Endothelial cell of umbilical vein (primary cell): ENCODE measurements around the gene DAND5. TPM values are rescaled to one million over a fixed set of nuclear protein-coding genes. Genes with fewer than 3 reads are reported as not detected.
A peak's percentile ranks its signal among the peaks of the same experiment; 100 is the strongest.

ENCODE experiments used
- BruUV-seq: library from RNA; stranded (reverse); fragments of 400-500 nt; replicated peaks from 2 replicates; lab custom pipeline; 2021; lab: Mats Ljungman, UMichigan
- CTCF ChIA-PET: fragments of 300-600, 350-600 bp; sonication (Branson Sonifier 250); formaldehyde crosslinking; loops from one replicate; lab custom pipeline; 2021; ENCODE audit warnings: antibody characterized with exemption, inconsistent platforms; lab: Charles Lee
- POLR2A ChIA-PET: fragments of 300-600, 350-600 bp; sonication (Branson Sonifier 250); formaldehyde crosslinking; loops from one replicate; lab custom pipeline; 2021; ENCODE audit warnings: antibody characterized with exemption, inconsistent platforms; lab: Charles Lee
- DNase-seq: peaks from one replicate; pipeline ENCODE4 v3.0.0-alpha.2; 2011; ENCODE audit warnings: low read depth, low spot score
- FAIRE-seq: peaks from 2 replicates; lab custom pipeline; 2011; peaks lifted over from hg19 to GRCh38; lab: Jason Lieb, UNC
- H2AFZ ChIP-seq: 2 replicates; pipeline ENCODE4 v1.6.0; 2012; ENCODE audit warnings: low read depth, low read length, control low read depth, inconsistent platforms
- H3K27ac ChIP-seq: 2 replicates; pipeline ENCODE4 v1.5.1; 2011; ENCODE audit warnings: low read depth, mild to moderate bottlenecking, control low read depth, low read length, moderate library complexity; ENCODE audit not compliant: insufficient read depth
- H3K27me3 ChIP-seq, 2 experiments: 2 replicates each; pipeline versions ENCODE4 v1.6.0 to v1.6.1; 2011; ENCODE audit warnings: low read length in 2 of 2, mixed read lengths in 1 of 2; ENCODE audit not compliant: control insufficient read depth in 2 of 2, insufficient read depth in 2 of 2
- H3K36me3 ChIP-seq, 2 experiments: 2 replicates in 1 of 2; 3 replicates in 1 of 2; pipeline ENCODE4 v1.5.1; 2011; ENCODE audit warnings: low read length in 2 of 2, mild to moderate bottlenecking in 1 of 2, moderate library complexity in 1 of 2; ENCODE audit not compliant: control insufficient read depth in 2 of 2, insufficient read depth in 2 of 2; ENCODE audit errors: extremely low read depth in 1 of 2
- H3K4me1 ChIP-seq: 3 replicates; pipeline ENCODE4 v1.5.1; 2011; ENCODE audit warnings: mild to moderate bottlenecking, low read length; ENCODE audit not compliant: control insufficient read depth, insufficient read depth; ENCODE audit errors: extremely low read depth
- H3K4me2 ChIP-seq: 2 replicates; pipeline ENCODE4 v1.6.1; 2011; ENCODE audit warnings: low read length, control low read depth, mixed read lengths; ENCODE audit not compliant: insufficient read depth
- H3K4me3 ChIP-seq, 3 experiments: fragments of 200-600 bp in 1 of 3; sonication (generic), shearing (Covaris generic) in 1 of 3; replicated peaks in 1 of 3; 2 replicates each; pipeline ENCODE4 v1.5.1; 2011 to 2016; ENCODE audit warnings: control low read depth in 3 of 3, low read length in 3 of 3, mild to moderate bottlenecking in 2 of 3, inconsistent platforms in 1 of 3, low read depth in 1 of 3, moderate library complexity in 1 of 3; ENCODE audit not compliant: insufficient read depth in 1 of 3
- H3K79me2 ChIP-seq: 2 replicates; pipeline ENCODE4 v1.6.0; 2012; ENCODE audit warnings: low read length, inconsistent platforms; ENCODE audit not compliant: control insufficient read depth, insufficient read depth
- H3K9ac ChIP-seq: replicated peaks from 2 replicates; pipeline ENCODE3; 2011; ENCODE audit warnings: low read length, control low read depth; ENCODE audit not compliant: insufficient read depth; ENCODE audit errors: extremely low read depth
- H3K9me1 ChIP-seq: replicated peaks from 3 replicates; pipeline ENCODE4 v1.6.0; 2011; ENCODE audit warnings: mild to moderate bottlenecking, low read length; ENCODE audit not compliant: control insufficient read depth, insufficient read depth; ENCODE audit errors: extremely low read depth
- H3K9me3 ChIP-seq: replicated peaks from 2 replicates; pipeline ENCODE4 v1.5.1; 2012; ENCODE audit warnings: low read length, inconsistent platforms; ENCODE audit not compliant: control insufficient read depth, insufficient read depth
- H4K20me1 ChIP-seq: replicated peaks from 2 replicates; pipeline ENCODE3; 2011; ENCODE audit warnings: mild to moderate bottlenecking, low read length; ENCODE audit not compliant: control insufficient read depth, insufficient read depth; ENCODE audit errors: extremely low read depth
- EZH2 ChIP-seq: IDR thresholded peaks from 2 replicates; pipeline ENCODE4 v1.6.1; 2012; ENCODE audit warnings: borderline replicate concordance, low read depth, mild to moderate bottlenecking, moderate library complexity, low read length, inconsistent platforms; ENCODE audit not compliant: severe bottlenecking
- FOS ChIP-seq: IDR thresholded peaks from 2 replicates; pipeline ENCODE4 v1.6.1; 2011; ENCODE audit warnings: mild to moderate bottlenecking, low read length, moderate library complexity, borderline replicate concordance; ENCODE audit not compliant: insufficient read depth
- GATA2 ChIP-seq: IDR thresholded peaks from 2 replicates; pipeline ENCODE4 v1.7.0; 2011; ENCODE audit warnings: low read depth, mild to moderate bottlenecking, moderate library complexity, mixed read lengths, low read length; ENCODE audit not compliant: insufficient read length, insufficient read depth
- JUN ChIP-seq: IDR thresholded peaks from 2 replicates; pipeline ENCODE4 v1.6.1; 2011; ENCODE audit warnings: borderline replicate concordance, low read depth; ENCODE audit not compliant: insufficient read length, insufficient read depth
- MYC ChIP-seq: IDR thresholded peaks from one replicate; pipeline ENCODE4 v1.6.1; 2011; ENCODE audit warnings: mild to moderate bottlenecking, low read depth, low read length
- POLR2A ChIP-seq: IDR thresholded peaks from 2 replicates; pipeline ENCODE4 v1.6.1; 2012; ENCODE audit warnings: low read depth, mild to moderate bottlenecking, control low read depth, low read length
- POLR2AphosphoS5 ChIP-seq: IDR thresholded peaks from 2 replicates; pipeline ENCODE4 v1.6.1; 2012; ENCODE audit warnings: low read depth, mild to moderate bottlenecking, control low read depth, low read length, moderate library complexity; ENCODE audit not compliant: insufficient read depth
- dilution Hi-C: fragments of 300-500 bp; cut with MboI; formaldehyde crosslinking; loops from one replicate; pipeline ENCODE4 v1.15.0; 2019; ENCODE audit warnings: low sequenced_read_pairs; ENCODE audit not compliant: extremely low pct_ligation_motif_present
- intact Hi-C: fragments of 100-400 bp; cut with micrococcal nuclease; formaldehyde crosslinking; loops from one replicate; pipeline ENCODE4 v1.10.0; 2022
- polyA plus RNA-seq, 4 experiments: library from polyadenylated mRNA; depleted of rRNA in 3 of 4; stranded (reverse) in 3 of 4; unstranded in 1 of 4; fragments of >200 nt; gene quantifications; 2 replicates each; pipeline versions ENCODE4 v1.2.1 to v1.2.3, GENCODE V29; 2011 to 2012; ENCODE audit warnings: missing spikeins in 1 of 4
- total RNA-seq: library from RNA; stranded (reverse); gene quantifications from 2 replicates; pipeline ENCODE4 v1.2.3, GENCODE V29; 2021
- TF ChIP-seq, protein P1 (sequence below), 2 donors: IDR thresholded peaks; 1 replicate in 1 of 2; 2 replicates in 1 of 2; pipeline ENCODE4 v1.5.1; 2011; ENCODE audit warnings: low read length in 2 of 2, mild to moderate bottlenecking in 2 of 2, moderate library complexity in 2 of 2, control low read depth in 1 of 2, inconsistent platforms in 1 of 2, low read depth in 1 of 2; ENCODE audit not compliant: insufficient read depth in 1 of 2; ENCODE audit errors: extremely low read depth in 1 of 2

Gene DAND5
- total and polyA plus RNA-seq, 2 donors (not counting 3 experiments of a cell fraction or from before 2014, with no cell fraction given), result 0.06 to 0.20 TPM

DNA sequence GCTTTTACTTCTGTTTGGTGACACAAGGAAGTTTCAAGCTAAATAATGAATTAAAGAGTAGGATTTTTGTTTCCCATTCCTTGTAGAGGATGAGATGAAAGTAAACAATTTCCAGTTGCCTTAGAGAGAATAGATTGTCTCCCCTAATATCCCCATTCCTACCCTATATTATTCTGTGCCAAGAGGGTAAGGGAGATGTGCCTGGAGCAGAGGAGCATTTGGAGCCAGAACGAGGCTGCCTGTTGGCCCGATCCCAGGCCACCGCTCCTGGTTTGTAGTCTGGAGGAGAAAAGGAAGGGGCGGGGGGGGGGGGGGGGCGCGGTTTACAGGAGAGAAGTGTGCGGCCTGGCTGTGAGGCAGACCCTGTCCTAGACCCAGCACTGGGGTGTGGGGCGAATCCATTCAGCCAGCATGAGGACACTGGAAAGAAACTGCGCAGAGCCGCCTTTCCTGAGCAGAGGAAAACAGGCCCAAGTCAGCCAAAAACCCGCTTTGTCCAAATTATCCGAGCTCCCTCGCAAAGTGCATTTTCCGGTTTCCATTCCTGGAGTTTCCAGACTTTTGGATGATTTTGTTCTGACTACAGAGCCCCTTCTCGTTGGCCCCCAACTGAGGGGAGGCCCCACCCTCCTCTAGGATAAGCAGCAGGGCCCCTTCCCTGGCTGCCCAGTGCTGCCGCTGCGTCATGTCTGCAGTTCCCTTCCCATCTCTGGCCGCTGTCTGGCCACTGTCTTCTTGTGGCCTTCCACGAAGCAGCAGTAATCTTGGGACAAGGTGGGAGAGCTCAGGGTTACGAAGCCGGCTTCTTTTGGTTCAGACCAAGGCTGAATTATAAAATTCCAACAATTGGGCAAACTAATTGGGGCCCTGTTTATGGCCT, 48.9 kb downstream of the DAND5 start:
- Histone ChIP-seq H3K9ac (peak overlapping the region; percentile 8), H3K9me1 (no peaks in the 10 kb centered on the region), H2AFZ (peak overlapping the region; percentile 47), H4K20me1 (no peaks in the 10 kb centered on the region), H3K4me2 (peak overlapping the region; percentile 4), H3K9me3 (no peaks in the 10 kb centered on the region), H3K79me2 (no peaks in the 10 kb centered on the region), H3K4me1 (peaks cover 16% of the 10 kb centered on the region), H3K36me3 (no peaks in the 10 kb centered on the region), H3K27me3 (no peaks in the 10 kb centered on the region), H3K4me3 (no peak overlapping the region), H3K27ac (no peak overlapping the region)
- FAIRE-seq (peak; percentile 67), DNase-seq (peak; percentile 38)
- BruUV-seq, result no TSS peak
- TF ChIP-seq POLR2AphosphoS5 (no peak), MYC (no peak), EZH2 (no peak), POLR2A (no peak), JUN (no peak), GATA2 (no peak), FOS (no peak)
- TF ChIP-seq, protein P1, sequence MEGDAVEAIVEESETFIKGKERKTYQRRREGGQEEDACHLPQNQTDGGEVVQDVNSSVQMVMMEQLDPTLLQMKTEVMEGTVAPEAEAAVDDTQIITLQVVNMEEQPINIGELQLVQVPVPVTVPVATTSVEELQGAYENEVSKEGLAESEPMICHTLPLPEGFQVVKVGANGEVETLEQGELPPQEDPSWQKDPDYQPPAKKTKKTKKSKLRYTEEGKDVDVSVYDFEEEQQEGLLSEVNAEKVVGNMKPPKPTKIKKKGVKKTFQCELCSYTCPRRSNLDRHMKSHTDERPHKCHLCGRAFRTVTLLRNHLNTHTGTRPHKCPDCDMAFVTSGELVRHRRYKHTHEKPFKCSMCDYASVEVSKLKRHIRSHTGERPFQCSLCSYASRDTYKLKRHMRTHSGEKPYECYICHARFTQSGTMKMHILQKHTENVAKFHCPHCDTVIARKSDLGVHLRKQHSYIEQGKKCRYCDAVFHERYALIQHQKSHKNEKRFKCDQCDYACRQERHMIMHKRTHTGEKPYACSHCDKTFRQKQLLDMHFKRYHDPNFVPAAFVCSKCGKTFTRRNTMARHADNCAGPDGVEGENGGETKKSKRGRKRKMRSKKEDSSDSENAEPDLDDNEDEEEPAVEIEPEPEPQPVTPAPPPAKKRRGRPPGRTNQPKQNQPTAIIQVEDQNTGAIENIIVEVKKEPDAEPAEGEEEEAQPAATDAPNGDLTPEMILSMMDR (IDR thresholded peaks at IDR 0.05; ENCODE audit: extremely low read depth in 1 of 2, insufficient read depth in 1 of 2, low read depth in 1 of 2, low read length in 2 of 2), result no peak
- POLR2A ChIA-PET, result no interaction called here
- dilution Hi-C loops (no loop called here), intact Hi-C loops (no loop called here)
- CTCF ChIA-PET, result interaction anchor here (1.1 to 1.7 kb wide), 6 partner anchors 9 to 43 kb away, joined by 3 to 12 read pairs (median 6); no protein-coding TSS in a partner anchor
